OCI-M1 (cell line): Measurements from ENCODE around the gene ADGRG4.

Experiments
- DNase-seq: peaks from one replicate; lab custom pipeline; 2025; lab: John Stamatoyannopoulos, UW

ADGRG4 gene

GRCh38 chrX:136292656-136293055 lies 8.1 kb upstream of the ADGRG4 start:
- DNase-seq: no peak

DNA sequence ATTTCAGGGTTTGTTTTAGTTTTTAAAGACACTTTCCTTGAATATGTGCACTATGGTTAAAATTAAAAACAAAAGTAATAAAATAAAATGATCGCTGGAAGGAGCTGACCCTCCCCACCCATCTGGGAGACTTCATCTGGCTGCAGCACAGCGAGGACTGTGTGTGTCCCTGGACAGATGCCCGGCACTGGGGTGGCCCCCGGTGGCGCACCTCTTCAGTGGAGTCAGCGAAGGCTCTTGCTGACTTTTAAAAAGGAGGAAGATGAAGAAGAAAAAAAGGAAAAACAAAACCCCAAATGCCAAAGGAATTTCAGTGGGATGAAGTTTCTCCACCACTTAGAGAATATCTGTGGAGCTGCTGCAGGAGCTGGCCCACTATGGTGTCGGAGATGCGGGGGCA lies 5.4 kb upstream of the ADGRG4 start:
- no peak for DNase-seq

DNA sequence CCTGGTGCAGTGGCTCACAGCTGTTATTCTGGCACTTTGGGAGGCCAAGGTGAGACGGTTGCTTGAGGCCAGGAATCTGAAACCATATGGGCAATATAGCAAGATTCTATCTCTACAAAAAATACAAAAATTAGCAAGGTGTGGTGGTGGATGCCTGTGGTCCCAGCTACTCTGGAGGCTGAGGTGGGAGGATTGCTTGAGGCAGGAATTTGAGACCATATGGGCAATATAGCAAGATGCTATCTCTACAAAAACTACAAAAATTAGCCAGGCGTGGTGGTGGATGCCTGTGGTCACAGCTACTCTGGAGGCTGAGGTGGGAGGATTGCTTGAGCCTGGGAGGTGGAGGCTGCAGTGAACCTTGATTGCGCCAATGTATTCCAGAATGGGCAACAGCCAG lies 2.3 kb downstream of the ADGRG4 start:
- no peak for DNase-seq

DNA sequence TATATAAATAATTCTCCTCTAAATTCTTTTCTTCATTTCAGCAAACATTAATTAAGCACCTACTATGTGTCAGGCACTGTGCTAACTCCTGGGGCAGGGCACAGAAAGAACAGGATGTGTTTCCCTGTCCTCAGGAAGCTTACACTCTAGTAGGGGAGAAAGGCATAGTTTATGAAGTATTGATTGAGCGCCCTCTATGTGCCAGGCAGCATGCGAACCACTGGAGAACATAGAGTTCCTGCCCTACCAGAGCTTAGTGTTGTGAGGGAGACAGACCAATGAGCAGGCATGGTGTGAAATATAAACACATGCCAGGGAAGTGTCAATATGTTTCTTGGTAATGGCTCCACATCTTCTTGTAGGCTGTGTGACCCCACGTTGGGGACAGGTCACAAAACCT lies 3.7 kb downstream of the ADGRG4 start:
- DNase-seq: peak; percentile 6

- DNase-seq: no peak
Observed at GRCh38 chrX:136306182-136306581, 5.4 kb downstream of the ADGRG4 start.

DNA sequence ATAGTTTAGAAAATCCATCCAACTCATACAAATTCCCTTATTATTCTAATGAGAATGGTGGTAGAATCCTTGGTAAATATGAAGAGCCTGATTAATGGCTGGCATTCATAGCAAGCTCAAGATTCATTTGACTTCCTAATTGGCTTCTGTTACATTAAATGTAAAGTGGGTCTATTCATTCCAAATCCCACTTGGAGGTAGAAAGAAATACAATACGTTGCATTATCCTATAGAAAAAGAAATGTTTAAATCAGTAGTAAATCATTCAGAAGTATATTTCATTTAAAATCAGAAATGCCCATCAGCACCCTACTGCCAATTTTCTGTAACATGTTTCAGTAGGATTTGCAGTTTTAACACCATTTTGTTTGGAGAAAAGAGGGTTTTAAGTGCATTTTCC lies 6.7 kb downstream of the ADGRG4 start:
- DNase-seq: no peak

DNA sequence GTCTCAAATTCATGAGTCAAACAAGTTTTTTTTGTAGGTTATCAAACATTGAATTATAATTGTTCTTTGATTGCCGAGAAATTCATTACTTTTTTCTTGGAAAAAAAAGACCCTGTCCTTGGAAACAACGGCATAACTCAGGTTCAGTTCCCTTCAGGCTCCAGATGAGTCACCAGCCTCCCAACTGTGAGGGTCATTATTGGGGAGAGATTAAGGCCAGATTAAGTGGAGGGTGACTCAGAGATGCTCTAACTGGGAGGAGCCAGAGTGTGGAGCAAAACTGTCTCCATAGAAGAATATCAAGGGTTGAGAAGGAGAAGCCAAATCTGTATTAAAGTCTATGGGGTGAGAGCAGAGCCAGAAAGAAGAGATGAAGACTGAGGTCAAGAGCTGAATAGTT lies 9.6 kb downstream of the ADGRG4 start:
- DNase-seq: peak; percentile 9

GRCh38 chrX:136318156-136318555 lies 17.4 kb downstream of the ADGRG4 start:
- no peak for DNase-seq

GRCh38 chrX:136318895-136319597 lies 18.3 kb downstream of the ADGRG4 start:
- DNase-seq: peak; percentile 10

- no peak for DNase-seq
Observed at GRCh38 chrX:136319600-136319999, 18.8 kb downstream of the ADGRG4 start.

- DNase-seq: no peak
Observed at GRCh38 chrX:136321532-136321931, 20.8 kb downstream of the ADGRG4 start.

- no peak for DNase-seq
Observed at GRCh38 chrX:136322064-136322463, 21.3 kb downstream of the ADGRG4 start.

- peak; percentile 74 for DNase-seq
Observed at GRCh38 chrX:136325377-136325776, 24.6 kb downstream of the ADGRG4 start.

GRCh38 chrX:136328933-136329332 lies 28.2 kb downstream of the ADGRG4 start:
- peak; percentile 1 for DNase-seq

DNA sequence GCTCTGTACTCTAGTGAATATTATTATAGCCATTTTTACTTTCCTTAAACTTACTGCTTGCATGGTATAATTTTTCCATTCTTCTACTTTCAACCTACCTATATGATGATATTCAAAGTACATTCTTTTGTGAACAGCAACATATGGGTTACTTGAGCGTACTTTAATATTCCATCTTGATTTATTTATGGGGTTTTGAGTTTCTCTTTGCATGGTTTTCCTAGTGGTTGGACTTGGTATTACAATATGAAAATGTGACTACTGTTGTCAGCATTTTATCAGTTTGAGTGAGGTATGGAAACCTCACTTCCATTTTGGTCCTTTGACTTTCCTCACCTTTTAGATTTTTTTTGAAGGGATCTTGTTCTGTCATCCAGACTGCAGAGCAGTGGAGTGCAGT lies 35.9 kb downstream of the ADGRG4 start:
- DNase-seq: peak; percentile 9

DNA sequence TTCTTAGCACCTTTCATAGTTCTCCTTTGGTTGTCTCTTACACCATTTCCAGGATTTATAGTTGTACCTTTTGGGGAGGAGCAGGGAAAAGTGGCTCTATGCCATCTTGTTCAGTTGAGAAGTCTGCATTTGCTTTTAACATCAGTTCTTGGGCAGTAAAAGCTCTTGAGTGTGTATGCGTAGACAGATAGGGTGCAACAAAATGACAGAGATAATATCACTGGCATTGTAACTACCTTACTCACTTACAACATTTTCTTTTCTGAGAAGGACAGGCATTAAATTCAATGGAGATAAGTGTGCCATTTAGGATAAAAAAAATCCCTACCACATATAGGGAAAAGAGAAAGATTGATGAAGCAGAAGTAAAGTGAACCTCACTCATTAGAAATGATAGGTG lies 38.9 kb downstream of the ADGRG4 start:
- DNase-seq: no peak

DNA sequence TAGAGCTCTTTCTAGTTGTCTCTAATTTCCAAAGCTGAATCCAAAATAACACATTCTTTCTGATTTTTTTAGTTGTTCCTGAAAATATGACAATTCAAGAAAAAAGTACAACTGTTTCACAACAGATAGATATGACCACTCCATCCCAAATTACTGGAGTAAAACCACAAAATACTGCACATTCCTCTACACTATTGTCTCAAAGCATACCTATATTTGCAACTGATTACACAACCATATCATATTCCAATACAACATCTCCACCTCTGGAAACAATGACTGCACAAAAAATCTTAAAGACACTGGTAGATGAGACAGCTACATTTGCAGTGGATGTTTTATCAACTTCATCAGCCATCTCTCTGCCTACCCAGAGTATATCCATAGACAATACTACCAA lies 43.6 kb downstream of the ADGRG4 start:
- DNase-seq: no peak

- DNase-seq: no peak
Observed at GRCh38 chrX:136346506-136346905, 45.7 kb downstream of the ADGRG4 start.

DNA sequence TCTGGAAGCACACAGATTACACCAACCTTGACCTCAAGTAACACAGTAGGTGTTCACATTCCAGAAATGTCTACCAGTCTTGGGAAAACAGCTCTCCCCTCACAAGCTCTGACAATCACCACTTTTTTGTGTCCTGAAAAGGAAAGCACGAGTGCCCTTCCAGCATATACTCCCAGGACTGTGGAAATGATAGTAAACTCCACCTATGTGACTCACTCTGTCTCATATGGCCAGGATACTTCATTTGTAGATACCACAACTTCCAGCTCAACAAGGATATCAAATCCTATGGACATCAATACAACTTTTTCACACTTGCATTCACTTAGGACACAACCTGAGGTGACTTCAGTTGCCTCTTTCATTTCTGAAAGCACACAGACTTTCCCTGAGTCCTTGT lies 46.9 kb downstream of the ADGRG4 start:
- DNase-seq: no peak

- no peak for DNase-seq
Observed at GRCh38 chrX:136353526-136354093, 52.8 kb downstream of the ADGRG4 start.

GRCh38 chrX:136354201-136354600 lies 53.4 kb downstream of the ADGRG4 start:
- DNase-seq: no peak

DNA sequence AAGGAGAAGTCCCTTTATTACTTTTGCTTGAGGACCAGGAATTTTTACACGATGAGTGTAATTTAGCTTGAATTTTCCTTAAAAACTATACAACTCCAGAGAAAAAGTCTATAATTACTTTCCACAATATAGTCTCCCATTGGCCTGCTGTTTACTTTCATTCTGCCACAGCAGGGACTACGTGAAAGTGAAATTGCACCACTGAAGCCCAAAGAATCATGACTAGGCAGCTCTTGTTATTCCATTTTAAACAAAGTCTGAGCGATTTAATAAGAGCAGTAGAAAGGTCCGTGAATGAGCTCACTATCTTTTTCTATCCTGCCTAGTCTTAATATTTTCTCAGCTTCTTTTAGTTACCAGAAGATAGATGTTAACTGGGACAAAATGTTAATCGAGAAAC lies 68.6 kb downstream of the ADGRG4 start:
- DNase-seq: peak; percentile 43

GRCh38 chrX:136376713-136377112 lies 76.0 kb downstream of the ADGRG4 start:
- no peak for DNase-seq
